Ascending aorta (tissue), 2 donors: Measurements from ENCODE around the gene CCDC170. TPM values are rescaled to one million over a fixed set of nuclear protein-coding genes. Genes with fewer than 3 reads are reported as not detected.

Experiments used
- DNase-seq, 2 donors: peaks; one replicate each; pipeline ENCODE4 v3.0.0-alpha.2; 2019; ENCODE audit warnings: low spot score in 2 of 2
- H3K27ac ChIP-seq, 2 donors: fragments of 200-600 bp; sonication (generic); one replicate each; pipeline ENCODE4 v1.5.1; 2016 to 2017; ENCODE audit warnings: mild to moderate bottlenecking in 1 of 2
- H3K27me3 ChIP-seq: fragments of 200-600 bp; sonication (generic); one replicate; pipeline ENCODE4 v1.5.1; 2017
- H3K36me3 ChIP-seq, 2 donors: fragments of 200-600 bp; sonication (generic); one replicate each; pipeline ENCODE4 v1.5.1; 2016
- H3K4me1 ChIP-seq, 2 donors: fragments of 200-600 bp; sonication (generic); one replicate each; pipeline ENCODE4 v1.5.1; 2016 to 2017; ENCODE audit warnings: mild to moderate bottlenecking in 1 of 2
- H3K4me3 ChIP-seq, 2 donors: fragments of 200-600 bp; sonication (generic); one replicate each; pipeline ENCODE4 v1.5.1; 2016 to 2017; ENCODE audit warnings: mild to moderate bottlenecking in 1 of 2
- H3K9me3 ChIP-seq, 2 donors: fragments of 200-600 bp; sonication (generic); one replicate each; pipeline ENCODE4 v1.5.1; 2016
- CTCF ChIP-seq, 3 experiments: fragments of 200-600 bp in 2 of 3; fragments of 450-650 bp in 1 of 3; sonication (generic) in 2 of 3; IDR thresholded peaks; one replicate each; pipeline ENCODE4 v1.5.1; 2016 to 2019; ENCODE audit warnings: antibody characterized with exemption in 3 of 3, mild to moderate bottlenecking in 1 of 3, moderate library complexity in 1 of 3
- intact Hi-C: fragments of 100-400 bp; cut with DNase I; formaldehyde crosslinking; loops from one replicate; pipeline ENCODE4 v1.15.1; 2023
- total RNA-seq: library from RNA; depleted of rRNA; stranded (reverse); fragments of >200 nt; gene quantifications from one replicate; pipeline ENCODE4 v1.1.0, GENCODE V29; 2016

Gene CCDC170
- total RNA-seq, 1 donor from 2014 or later: not detected

- DNase-seq: peak in 1 of 2 donors; percentile 73
- TF ChIP-seq CTCF (IDR thresholded peaks at IDR 0.05): no peak
- no peaks in the 10 kb centered on the region for H3K9me3 ChIP-seq
- intact Hi-C loops: no loop called here
- H3K4me3 ChIP-seq: peak overlapping the region; percentile 68 to 76
- peak overlapping the region; percentile 62 to 66 for H3K27ac ChIP-seq
- peaks cover 0 to 4% of the 10 kb centered on the region in 2 donors for H3K4me1 ChIP-seq
- H3K27me3 ChIP-seq: no peaks in the 10 kb centered on the region
- H3K36me3 ChIP-seq: no peaks in the 10 kb centered on the region
These were observed 568 bp downstream of the CCDC170 start for GRCh38 chr6:151494235-151494935.

GRCh38 chr6:151494936-151495320 lies 1.1 kb downstream of the CCDC170 start:
- Histone ChIP-seq H3K36me3 (no peaks in the 10 kb centered on the region), H3K27me3 (no peaks in the 10 kb centered on the region), H3K4me3 (peak overlapping the region; percentile 68 to 76), H3K27ac (no peak overlapping the region), H3K9me3 (no peaks in the 10 kb centered on the region), H3K4me1 (peaks cover 0 to 4% of the 10 kb centered on the region in 2 donors)
- intact Hi-C loops: no loop called here
- no peak for TF ChIP-seq CTCF (IDR thresholded peaks at IDR 0.05)
- no peak for DNase-seq

DNA sequence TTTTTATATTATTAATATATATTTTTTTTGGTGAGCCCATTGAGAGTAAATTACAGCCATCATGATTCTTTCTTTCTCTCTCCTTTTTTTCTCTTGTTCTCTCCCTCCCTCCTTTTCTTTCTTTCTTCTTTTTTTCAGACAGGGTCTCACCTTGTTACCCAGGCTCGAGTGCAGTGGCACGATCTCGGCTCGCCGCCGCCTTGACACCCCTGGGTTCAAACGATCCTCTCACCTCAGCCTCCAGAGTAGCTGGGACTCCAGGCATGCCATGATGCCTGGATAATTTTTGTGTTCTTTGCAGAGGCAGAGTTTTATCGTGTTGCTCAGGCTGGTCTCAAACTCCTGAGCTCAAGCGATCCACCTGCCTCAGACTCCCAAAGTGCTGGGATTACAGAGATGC lies 1.6 kb downstream of the CCDC170 start:
- intact Hi-C loops: no loop called here
- Histone ChIP-seq H3K27ac (no peak overlapping the region), H3K27me3 (no peaks in the 10 kb centered on the region), H3K9me3 (no peaks in the 10 kb centered on the region), H3K4me3 (no peak overlapping the region), H3K4me1 (peaks cover 0 to 4% of the 10 kb centered on the region in 2 donors), H3K36me3 (no peaks in the 10 kb centered on the region)
- no peak for TF ChIP-seq CTCF (IDR thresholded peaks at IDR 0.05)
- DNase-seq: no peak

GRCh38 chr6:151497905-151498304 lies 4.1 kb downstream of the CCDC170 start:
- Histone ChIP-seq H3K36me3 (no peaks in the 10 kb centered on the region), H3K4me1 (peaks cover 0 to 4% of the 10 kb centered on the region in 2 donors), H3K27ac (no peak overlapping the region), H3K4me3 (no peak overlapping the region), H3K27me3 (no peaks in the 10 kb centered on the region), H3K9me3 (no peaks in the 10 kb centered on the region)
- no peak for DNase-seq
- intact Hi-C loops: no loop called here
- no peak for TF ChIP-seq CTCF (IDR thresholded peaks at IDR 0.05)

GRCh38 chr6:151498327-151498726 lies 4.5 kb downstream of the CCDC170 start:
- no peaks in the 10 kb centered on the region for H3K9me3 ChIP-seq
- no peak for TF ChIP-seq CTCF (IDR thresholded peaks at IDR 0.05)
- no peak overlapping the region for H3K27ac ChIP-seq
- H3K27me3 ChIP-seq: no peaks in the 10 kb centered on the region
- no peaks in the 10 kb centered on the region for H3K36me3 ChIP-seq
- intact Hi-C loops: no loop called here
- no peak overlapping the region for H3K4me3 ChIP-seq
- peaks cover 0 to 4% of the 10 kb centered on the region in 2 donors for H3K4me1 ChIP-seq
- no peak for DNase-seq
